T-helper 2 cell (primary cell): Measurements from ENCODE around the gene ATP5F1E.

Experiments
- DNase-seq, 5 experiments: peaks; one replicate each; pipeline versions ENCODE4 v3.0.0 to v3.0.0-alpha.2; 2012 to 2022
- total RNA-seq, 2 donors: gene quantifications; one replicate each; lab custom pipeline; 2026; lab: John Stamatoyannopoulos, UW

Gene ATP5F1E
- 82.3 to 141 reads per million in 2 donors for total RNA-seq

- DNase-seq = peak; percentile 95 to 98 (median 96)
Observed at GRCh38 chr20:59032023-59032712, at the start of gene ATP5F1E. ATP5F1E (minus strand) TSS chr20:59032335; CDS start chr20:59032251, 84 bp downstream.

GRCh38 chr20:59081036-59081435 is 48.9 kb upstream of the ATP5F1E start:
- no peak for DNase-seq

GRCh38 chr20:59078231-59078630 is 46.1 kb upstream of the ATP5F1E start:
- no peak for DNase-seq

DNA sequence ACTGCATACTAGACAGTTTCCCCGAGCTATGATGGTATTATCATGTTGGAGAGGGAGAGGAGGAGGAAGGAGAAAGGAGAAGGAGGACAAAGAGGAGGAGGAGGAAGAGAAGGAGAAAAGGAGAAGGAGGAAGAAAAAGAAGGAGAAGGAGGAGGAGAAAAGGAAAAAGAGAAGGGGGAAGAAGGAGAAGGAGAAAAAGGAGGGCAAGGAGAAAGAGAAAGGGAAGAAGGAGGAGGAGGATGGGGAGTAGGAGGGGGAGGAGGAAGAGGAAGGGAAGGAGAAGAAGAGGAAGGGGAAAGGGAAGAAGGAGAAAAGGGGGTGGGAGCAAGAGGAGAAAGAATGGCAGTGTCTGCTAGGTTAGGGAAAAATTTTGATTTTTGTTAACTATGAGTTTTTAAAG is 45.6 kb upstream of the ATP5F1E start:
- no peak for DNase-seq

GRCh38 chr20:59075934-59076508 is 43.9 kb upstream of the ATP5F1E start:
- no peak for DNase-seq

DNA sequence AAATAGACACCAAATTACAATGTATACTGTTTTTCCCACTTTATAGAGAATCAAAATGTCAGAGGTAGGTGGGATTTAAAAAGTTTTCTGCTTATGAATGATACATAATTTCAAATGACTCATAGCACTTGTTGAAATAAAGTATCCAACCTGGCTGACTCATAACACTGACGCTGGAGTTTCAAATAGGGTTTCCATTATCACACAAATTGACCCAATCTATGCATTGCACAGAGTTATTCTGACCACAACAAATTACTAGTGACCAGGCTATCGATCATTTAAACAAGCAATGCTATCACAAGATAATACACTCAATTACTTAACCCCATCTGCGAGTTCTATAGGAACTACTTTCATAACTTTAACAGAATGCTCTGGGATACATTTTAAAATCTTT is 42.3 kb upstream of the ATP5F1E start:
- DNase-seq = peak in 1 of 5 experiments; percentile 44

- no peak for DNase-seq
Observed at GRCh38 chr20:59073582-59073981, 41.4 kb upstream of the ATP5F1E start.

DNA sequence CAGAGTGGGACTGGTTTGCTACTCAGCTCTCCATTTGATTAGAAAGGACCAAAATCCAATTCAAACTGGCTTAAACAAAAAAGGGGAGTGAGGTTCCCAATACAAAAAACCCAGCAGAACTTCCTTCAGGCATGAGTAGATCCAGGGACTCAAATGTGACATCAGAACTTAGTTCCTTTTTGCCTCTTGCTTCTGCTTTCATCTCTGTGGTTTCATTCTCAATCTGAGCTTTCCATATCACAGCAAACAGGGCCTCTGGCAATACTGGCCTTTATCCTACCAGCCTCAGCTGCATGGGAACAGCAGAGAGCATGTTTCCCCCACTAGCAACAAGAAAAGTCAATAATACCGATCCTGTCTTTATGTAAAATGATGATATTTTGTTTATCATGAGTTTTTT is 39.1 kb upstream of the ATP5F1E start:
- no peak for DNase-seq

- DNase-seq = no peak
Observed at GRCh38 chr20:59069026-59069425, 36.9 kb upstream of the ATP5F1E start.

GRCh38 chr20:59068534-59068933 is 36.4 kb upstream of the ATP5F1E start:
- no peak for DNase-seq

DNA sequence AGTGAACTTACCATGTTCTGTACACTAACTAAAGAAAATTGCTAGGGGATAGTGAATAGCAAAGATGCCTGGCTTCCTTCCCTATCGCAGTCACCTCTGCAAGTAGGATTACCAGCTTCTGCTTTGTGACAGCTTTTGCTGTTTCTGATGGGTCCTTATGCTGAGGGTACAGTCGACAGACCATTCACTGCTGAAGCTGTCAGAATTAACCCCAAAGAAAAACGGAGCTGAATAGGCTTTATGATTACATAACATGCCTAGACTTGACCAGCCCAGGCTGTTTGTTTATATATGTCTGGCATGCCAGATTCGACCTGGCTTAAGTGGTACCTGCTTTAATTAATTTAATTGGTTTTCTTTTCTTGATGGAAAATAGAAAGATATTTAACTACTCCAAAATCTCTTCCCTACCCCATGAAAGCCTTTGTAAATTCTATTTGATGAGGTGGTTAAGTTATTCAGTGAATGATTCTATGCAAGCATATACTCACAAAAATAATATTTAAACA is 32.1 kb upstream of the ATP5F1E start:
- DNase-seq = no peak

DNA sequence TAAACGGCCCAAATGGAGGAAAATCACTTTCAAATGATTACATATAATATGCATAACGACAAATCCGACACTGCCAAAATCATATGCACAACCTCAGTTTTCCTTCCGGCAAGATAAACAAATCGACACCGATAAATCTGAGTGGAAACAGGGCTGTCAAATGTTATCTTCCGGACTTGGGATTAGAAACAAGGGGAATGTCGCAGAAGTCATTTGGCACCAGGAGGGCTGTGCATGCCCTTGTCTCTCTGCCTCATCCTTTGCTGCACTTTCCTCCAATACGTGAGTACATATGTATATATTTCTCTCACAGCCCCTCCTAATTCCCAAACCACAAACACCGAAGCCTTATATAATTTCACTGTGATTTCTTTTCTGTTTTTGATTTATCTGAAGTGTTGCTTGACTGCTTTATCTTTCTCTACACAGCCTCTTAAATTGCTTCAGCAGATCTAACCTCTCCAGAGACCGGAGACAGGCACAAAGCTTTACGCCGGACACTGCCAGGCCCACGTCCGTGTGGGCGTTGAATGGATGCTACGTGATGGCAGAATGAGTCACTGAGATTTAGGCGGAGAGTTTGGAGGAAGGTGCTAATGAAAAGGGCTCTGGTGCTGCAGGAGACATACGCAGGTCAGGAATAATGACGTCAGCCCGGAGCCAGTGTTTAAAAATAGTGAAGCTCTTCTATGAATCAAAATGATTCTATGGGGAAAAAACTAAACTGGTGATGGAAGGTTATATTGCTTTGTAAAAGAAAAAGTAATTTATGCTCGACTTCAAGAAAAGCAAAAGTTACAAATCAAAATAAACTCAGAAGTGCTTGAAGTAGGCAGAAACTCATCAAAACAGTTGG is 31.5 kb upstream of the ATP5F1E start:
- DNase-seq = no peak

- DNase-seq = no peak
Observed at GRCh38 chr20:59062081-59062480, 29.9 kb upstream of the ATP5F1E start.

DNA sequence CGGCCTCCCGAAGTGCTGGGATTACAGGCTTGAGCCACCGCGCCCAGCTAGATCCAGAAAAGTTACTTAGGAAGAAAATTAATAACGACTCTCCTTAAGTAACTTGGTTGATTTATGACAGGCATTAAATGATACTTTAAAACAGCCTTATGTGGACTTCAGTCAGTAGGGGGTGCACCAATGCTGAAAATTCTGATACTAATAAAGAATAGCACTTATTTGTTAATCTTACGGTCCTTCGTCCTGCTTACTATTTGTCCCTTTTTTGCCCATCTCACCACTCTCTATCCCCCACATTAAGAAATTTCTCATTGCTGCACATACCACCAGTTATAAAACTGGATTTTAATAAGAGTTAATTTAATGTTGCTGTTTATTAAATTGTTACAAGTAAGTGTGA is 23.2 kb upstream of the ATP5F1E start:
- peak in 1 of 5 experiments; percentile 6 for DNase-seq

GRCh38 chr20:59051666-59052185 is 19.6 kb upstream of the ATP5F1E start:
- no peak for DNase-seq

DNA sequence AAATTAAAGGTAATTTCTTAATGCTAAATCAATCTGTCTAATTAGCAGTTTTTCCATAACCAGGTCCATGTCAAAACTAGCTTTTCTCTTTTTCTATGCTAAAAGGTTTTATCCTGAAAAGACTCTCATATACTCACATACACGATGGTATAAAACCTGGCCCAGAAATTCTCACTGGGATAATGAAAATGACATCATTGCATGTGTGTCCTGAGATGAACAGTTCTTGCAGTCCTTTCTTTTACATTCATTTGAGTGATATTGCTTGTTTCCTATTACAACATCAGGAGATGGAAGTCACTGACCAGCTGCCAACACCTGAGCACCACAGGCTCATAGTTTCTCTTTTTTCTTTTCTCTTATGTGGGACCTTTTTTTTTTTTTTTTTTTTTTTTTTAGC is 18.3 kb upstream of the ATP5F1E start:
- no peak for DNase-seq

DNA sequence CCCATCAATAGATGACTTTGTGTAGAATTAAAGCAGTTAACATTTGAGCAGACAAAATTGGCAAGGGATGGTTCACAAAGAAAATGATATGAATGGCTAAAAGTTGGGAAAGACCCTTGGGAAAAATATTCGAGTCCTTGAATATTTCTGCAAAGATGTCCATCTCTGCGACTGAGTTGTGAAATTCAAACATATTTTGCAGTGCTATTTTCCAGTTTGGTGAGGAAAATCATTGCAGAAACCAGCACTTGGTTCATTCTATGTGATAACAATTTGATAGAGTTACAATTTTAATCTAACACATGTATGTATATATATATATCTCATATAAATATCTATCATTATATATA is 16.5 kb upstream of the ATP5F1E start:
- no peak for DNase-seq

DNA sequence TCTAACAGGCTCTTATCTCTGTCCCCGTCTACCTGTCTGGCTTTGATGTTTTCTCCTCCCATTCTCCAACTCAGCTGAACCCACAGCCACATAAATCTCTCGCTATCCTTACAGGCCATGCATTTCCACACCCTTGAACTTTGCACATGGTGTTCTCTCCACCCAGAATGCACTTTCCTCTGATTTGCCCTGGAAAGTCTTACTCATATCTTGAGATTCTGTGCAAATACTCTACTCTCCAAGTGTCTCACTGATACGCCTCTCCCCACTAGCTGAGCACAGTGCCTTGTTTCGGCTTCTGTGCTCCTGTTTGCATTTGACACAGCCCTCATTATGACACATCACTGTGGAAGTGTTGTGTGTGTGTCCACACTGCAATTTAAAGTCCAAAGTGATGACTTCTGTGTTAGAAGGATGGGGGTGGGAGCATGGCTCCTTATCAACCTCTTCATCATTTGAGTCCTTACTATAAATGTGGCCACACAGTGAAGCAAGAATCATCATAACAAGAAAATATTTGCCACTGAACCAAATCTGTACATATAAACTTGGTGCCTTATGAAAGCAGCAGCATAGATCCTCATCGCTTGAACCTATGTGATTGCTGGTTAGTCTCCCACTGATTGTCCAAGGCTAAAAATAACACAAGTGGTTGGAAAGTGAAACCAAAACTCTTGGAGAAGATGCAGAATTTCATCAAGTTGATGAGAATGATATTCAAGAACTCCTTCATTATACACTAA is 16.0 kb upstream of the ATP5F1E start:
- DNase-seq = peak in 1 of 5 experiments; percentile 72

- DNase-seq = no peak
Observed at GRCh38 chr20:59046862-59047261, 14.7 kb upstream of the ATP5F1E start.

DNA sequence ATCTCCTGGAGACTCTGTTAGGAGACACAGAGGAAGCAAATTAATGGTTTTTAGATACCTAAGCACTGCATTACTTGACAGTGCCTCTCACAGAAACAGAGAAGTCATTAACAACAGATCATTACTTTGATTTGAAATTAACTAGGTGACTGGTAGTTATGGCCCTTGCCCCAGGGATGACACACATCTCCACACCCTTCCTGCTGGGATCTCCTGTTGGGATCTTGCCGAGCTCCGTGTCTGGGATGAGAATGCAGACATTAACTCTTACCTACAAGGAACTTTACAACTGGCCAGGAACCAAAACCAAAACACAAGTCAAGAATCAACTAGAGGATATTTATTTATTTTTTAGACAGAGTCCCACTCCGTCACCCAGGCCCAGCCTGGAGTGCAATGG is 12.7 kb upstream of the ATP5F1E start:
- DNase-seq = no peak

GRCh38 chr20:59044295-59044694 is 12.2 kb upstream of the ATP5F1E start:
- DNase-seq = no peak

DNA sequence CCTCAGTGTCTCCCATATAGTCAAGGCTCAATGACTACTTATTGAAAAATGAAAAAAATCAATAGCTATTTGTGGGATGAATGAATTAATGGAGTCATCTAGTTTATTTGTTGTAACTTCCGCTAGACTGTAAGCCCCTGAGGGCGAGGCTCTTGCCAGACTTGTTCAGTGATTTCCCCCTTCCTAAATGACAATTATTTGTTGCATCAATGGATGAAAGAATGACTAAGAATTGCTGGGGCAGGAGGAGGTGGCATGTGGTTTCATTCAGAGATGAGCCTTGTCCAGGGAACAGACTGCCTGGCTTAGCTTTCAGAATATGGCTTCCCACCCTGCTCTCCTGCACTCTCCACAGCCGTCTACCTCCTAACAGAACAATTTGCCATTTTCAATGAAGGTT is 11.6 kb upstream of the ATP5F1E start:
- DNase-seq = no peak
